ENCODE data around the gene RND1.

RND1 gene

GRCh38 chr12:48827026-48827425 is 38.6 kb downstream of the RND1 start:
- DNase-seq (ENCODE audit: low spot score) = no peak

DNA sequence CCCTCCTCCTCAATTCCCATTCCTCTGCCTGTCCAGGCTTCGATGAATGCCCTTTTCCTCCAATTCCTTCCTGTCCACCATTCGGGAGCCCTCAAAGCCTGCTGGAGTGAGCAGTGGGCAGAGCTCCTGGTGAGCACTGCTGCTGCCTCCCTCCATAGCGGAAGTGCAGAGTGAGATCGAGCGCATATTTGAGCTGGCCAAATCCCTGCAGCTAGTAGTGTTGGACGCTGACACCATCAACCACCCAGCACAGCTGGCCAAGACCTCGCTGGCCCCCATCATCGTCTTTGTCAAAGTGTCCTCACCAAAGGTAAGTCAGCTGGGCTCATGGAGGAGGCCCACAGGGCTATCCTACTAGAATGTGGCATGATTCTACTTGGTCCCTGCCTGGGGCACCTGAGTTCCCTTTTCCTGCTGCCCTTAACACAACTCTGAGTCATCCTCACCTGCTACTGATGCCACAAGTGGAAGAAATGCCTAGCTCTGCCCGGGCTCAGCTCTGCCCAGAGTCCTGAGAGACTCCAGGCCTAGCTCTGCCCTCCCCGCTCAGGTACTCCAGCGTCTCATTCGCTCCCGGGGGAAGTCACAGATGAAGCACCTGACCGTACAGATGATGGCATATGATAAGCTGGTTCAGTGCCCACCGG is 39.3 kb downstream of the RND1 start:
- no peak for DNase-seq (ENCODE audit: low spot score)

DNA sequence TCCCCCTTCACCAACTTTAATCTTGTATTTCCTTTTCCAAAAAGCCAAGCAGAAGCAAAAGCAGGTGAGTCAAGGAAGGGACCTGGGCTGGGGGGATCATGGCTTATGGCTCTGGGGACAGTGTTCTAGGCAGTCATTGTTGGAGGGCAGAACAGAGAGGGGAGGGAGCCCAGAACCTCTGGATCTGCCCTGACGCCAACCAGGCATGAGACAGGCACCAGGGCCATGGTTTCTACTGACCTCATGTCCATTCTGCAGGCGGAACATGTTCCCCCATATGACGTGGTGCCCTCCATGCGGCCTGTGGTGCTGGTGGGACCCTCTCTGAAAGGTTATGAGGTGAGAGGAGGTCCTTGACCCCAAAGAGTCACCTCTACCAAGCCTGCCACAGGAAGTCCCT is 40.8 kb downstream of the RND1 start:
- no peak for DNase-seq (ENCODE audit: low spot score)

DNA sequence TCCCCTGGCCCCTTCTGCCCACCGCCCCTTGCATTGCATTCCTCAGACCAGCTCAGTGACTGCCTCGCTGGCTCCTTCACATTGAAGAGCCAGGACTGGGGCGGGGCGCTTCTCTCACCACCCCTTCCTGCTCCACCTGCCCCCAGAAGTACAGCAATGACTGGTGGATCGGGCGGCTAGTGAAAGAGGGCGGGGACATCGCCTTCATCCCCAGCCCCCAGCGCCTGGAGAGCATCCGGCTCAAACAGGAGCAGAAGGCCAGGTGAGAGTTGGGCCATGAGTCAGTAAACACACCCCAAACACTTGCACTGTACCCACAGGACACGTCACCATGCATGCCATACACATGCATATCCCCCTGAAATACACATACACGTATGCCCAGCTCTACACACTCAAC is 41.6 kb downstream of the RND1 start:
- no peak for DNase-seq (ENCODE audit: low spot score)

DNA sequence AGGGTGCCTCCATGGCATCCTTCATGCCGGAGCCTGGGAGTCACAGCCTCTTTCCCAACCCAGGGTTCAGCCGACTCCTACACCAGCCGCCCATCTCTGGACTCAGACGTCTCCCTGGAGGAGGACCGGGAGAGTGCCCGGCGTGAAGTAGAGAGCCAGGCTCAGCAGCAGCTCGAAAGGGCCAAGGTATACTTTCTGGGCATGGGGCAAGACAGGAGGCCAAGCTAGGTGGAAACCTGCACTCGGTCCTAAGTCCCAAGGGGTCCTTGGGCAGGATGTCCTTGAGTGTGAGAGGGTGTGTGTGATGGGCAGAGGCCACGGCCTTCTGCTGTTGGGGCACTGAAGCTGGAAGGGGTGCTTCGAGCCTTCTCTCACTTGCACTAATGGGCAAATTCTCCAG is 42.4 kb downstream of the RND1 start:
- no peak for DNase-seq (ENCODE audit: low spot score)

DNA sequence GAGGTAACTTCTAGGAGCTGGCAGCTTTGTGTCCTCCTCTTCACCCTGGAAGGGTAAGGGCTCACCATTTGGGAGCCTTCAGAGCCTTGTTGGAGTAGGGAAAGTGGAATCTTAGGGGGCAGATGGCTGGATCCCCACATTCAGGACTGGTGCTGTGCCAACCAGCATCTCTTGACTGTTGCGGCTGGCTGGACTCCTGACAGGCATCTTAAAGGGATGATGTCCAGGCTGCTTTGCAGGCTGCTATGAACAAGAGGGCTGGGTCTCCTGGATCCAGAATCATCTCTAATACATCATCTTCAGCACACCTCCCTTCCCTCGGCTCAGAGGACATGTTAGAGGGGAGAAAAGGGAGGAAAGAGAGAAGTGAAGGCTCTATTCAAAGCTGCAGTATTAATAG is 43.0 kb downstream of the RND1 start:
- DNase-seq (ENCODE audit: low spot score) = no peak

DNA sequence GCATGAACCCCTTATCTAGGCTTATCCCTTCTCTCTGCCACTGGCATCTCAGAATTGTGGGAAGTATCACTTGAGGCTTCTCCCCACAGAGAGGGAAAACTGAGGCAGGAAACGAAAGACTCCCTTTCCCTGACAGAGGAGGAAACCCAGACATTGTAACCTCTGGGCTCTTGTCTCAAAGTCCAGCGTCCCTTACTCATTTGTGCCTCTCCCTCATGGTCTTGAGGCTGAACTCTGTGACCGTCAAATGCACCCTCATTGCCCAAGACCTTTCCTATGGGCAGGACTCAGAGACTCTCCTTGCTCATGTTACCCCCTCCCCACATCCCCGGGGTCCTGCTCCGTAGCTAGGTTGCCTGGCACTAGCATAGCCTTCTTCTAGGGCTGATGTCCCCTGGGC is 43.5 kb downstream of the RND1 start:
- no peak for DNase-seq (ENCODE audit: low spot score)

DNA sequence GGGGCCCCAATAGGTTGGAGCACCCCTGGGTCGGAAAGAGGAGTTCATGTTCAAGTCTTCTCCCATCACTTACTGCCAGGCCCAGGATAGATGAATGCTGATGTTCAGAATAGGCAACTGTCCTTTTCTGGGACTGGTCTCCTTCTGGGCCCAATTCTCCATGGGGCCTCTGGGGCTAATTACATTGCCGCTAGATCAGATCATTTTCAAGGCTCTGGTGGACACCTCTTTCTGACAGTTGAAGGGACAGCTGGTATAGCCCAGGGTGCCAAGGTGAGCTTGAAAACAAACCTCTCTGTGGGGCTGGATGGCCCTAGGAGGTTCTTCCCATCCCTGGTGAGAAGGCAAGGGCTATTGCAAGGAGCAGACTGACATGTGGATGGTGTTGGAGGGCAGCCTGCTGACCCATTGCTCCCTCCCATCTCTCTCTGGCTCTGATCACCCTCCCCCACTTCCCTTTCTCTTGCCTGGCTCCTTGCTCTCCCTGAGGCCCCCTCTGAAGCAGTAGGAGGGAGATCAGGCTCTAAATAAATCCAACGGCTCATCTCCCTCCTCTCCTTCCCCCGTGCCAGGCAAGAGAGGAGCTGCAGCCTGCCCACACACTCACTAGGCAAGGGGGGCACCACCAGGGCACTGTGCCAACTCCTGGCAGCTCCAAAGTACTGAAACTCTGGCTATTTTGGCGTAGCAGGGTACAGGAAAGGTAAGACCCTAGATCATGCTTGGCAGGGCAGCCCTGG is 45.5 kb downstream of the RND1 start:
- DNase-seq (ENCODE audit: low spot score) = no peak

- no peak for DNase-seq (ENCODE audit: low spot score)
Measured at GRCh38 chr12:48818831-48819590, 46.7 kb downstream of the RND1 start.

GRCh38 chr12:48817873-48818830 is 47.5 kb downstream of the RND1 start, which contains the start of gene CACNB3:
TSS of gene CACNB3 (plus strand) at chr12:48818496. CDS start at chr12:48818930, 434 bp downstream.
- peak; percentile 78 for DNase-seq (ENCODE audit: low spot score)

GRCh38 chr12:48816143-48816854 is 49.4 kb downstream of the RND1 start:
- no peak for DNase-seq (ENCODE audit: low spot score)

- DNase-seq (ENCODE audit: low spot score) = peak; percentile 87
Measured at GRCh38 chr12:48815126-48816110, 50.3 kb downstream of the RND1 start.

GRCh38 chr12:48814262-48815125 is 51.2 kb downstream of the RND1 start:
- DNase-seq (ENCODE audit: low spot score) = peak; percentile 93

DNA sequence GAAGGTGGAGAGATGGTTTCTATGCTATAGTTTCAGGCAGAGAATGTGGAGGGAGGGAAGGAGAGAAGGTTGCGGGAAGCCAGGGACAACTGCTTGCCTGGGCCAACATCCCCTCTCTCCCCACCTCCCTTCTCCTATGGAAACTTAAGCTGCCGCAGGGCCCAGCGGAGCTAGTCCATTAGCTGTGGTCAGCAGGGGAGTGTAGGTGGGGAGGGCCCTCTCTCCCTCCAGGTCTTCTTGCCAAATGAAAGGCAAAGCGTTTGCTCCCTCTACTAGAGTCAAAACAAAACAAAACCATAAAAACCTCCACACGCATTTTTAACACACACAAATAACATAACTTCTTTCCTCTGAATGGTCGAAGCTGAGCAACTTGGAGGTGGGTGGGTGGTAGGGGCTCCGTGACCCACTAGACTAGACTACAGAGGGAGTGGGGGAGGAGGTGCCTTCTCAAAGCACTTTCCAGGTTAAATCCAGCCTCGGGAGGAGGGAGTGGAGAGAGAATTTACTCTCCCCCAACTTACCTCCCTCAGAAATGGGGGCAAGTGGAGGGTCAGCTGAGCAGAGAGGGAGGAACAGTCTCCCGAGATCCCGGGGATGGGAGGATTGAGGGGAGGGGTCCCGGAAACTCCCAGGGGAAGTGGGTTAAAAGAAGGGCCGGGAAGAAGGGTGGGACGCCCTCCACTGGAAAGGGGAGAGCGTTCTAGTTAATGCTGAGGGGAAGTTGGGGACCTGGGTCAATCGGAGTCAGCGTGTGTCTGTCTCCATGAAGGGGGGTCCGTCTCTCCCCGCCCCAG is 52.0 kb downstream of the RND1 start:
- DNase-seq (ENCODE audit: low spot score) = no peak

DNA sequence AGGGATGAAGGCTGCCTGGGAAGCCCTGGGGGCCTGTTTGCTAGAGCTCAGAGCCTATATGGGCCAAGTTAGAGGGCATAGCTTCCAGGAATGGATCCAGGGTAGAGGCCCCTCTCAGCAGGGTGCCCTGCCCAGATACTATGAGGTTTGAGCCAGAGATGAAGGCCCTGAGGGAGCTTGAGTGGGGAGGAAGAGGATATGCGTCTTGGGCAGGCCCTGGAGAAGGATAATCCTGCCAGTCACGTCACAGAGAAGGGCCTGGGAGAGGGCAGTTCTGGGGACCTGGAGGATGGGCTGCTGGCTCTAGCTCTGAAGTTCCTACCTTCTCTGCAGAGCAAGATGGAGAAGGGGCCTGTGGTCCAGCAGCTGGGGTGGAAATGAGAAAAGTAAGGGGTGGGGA is 53.3 kb downstream of the RND1 start:
- no peak for DNase-seq (ENCODE audit: low spot score)

GRCh38 chr12:48811437-48812090 is 54.1 kb downstream of the RND1 start:
- no peak for DNase-seq (ENCODE audit: low spot score)

GRCh38 chr12:48810903-48811431 is 54.7 kb downstream of the RND1 start:
- DNase-seq (ENCODE audit: low spot score) = peak; percentile 87
